HG03565 (cell line): Measurements from ENCODE around the gene SAMD13.

Experiments
- ATAC-seq: cut with Tn5 transposase; IDR thresholded peaks from one replicate; pipeline ENCODE4 v1.9.1; 2021; ENCODE audit warnings: mild to moderate bottlenecking, moderate library complexity; ENCODE audit not compliant: unreplicated experiment

The SAMD13 gene

GRCh38 chr1:84367219-84367618 is 65.7 kb downstream of the SAMD13 start:
- ATAC-seq = no peak

GRCh38 chr1:84368441-84368840 is 66.9 kb downstream of the SAMD13 start:
- no peak for ATAC-seq

- ATAC-seq = no peak
Observed at GRCh38 chr1:84370266-84370665, 68.8 kb downstream of the SAMD13 start.

- ATAC-seq = no peak
Observed at GRCh38 chr1:84370831-84371394, 69.4 kb downstream of the SAMD13 start.

GRCh38 chr1:84373436-84374141 is 72.1 kb downstream of the SAMD13 start:
- no peak for ATAC-seq

GRCh38 chr1:84374991-84375696 is 73.6 kb downstream of the SAMD13 start:
- ATAC-seq = no peak

- ATAC-seq = no peak
Observed at GRCh38 chr1:84376000-84376910, 74.7 kb downstream of the SAMD13 start.

GRCh38 chr1:84377480-84378095 is 76.1 kb downstream of the SAMD13 start:
- ATAC-seq = no peak

- no peak for ATAC-seq
Observed at GRCh38 chr1:84379138-84379916, 77.8 kb downstream of the SAMD13 start.

- ATAC-seq = no peak
Observed at GRCh38 chr1:84379917-84380180, 78.3 kb downstream of the SAMD13 start.

- ATAC-seq = no peak
Observed at GRCh38 chr1:84382127-84382526, 80.6 kb downstream of the SAMD13 start.

GRCh38 chr1:84385347-84385746 is 83.8 kb downstream of the SAMD13 start:
- ATAC-seq = no peak

GRCh38 chr1:84386716-84387479 is 85.4 kb downstream of the SAMD13 start:
- ATAC-seq = no peak

GRCh38 chr1:84387480-84388163 is 86.1 kb downstream of the SAMD13 start:
- ATAC-seq = no peak

- no peak for ATAC-seq
Observed at GRCh38 chr1:84390226-84390625, 88.7 kb downstream of the SAMD13 start.

- no peak for ATAC-seq
Observed at GRCh38 chr1:84398175-84399155, 97.0 kb downstream of the SAMD13 start, which contains the start of gene DNASE2B. DNASE2B (plus strand) TSS chr1:84398484; CDS start chr1:84398565, 81 bp downstream.
